ENCODE results near the gene KRTAP9-8. TPM values are rescaled to one million over a fixed set of nuclear protein-coding genes. Genes with fewer than 3 reads are reported as not detected.
"Not testable (repeated sequence)": the region's sequence is repeated elsewhere in the genome, so short reads cannot be mapped to it uniquely, and the experiment has no call there.

Gene KRTAP9-8
- total and polyA plus RNA-seq, 2 of the 4 experiments (the other 2 are of a cell fraction) = not detected

- no peaks in the 10 kb centered on the region for H3K4me1 ChIP-seq (ENCODE audit: control insufficient read depth, insufficient read depth, low read length)
- in situ Hi-C loops (cut with MboI; ENCODE audit: low sequenced_read_pairs) (no loop called here), dilution Hi-C loops (cut with HindIII; ENCODE audit: low sequenced_read_pairs, unreplicated experiment) (no loop called here), intact Hi-C loops (cut with micrococcal nuclease) (no loop called here)
- H3K9me3 ChIP-seq (ENCODE audit: control insufficient read depth, insufficient read depth, low read length) = no peaks in the 10 kb centered on the region
- H2BK120ac ChIP-seq (ENCODE audit: low read depth, low read length) = no peak overlapping the region
- no peak for DNase-seq
- no CpG with 5 or more reads among the region's 1 CpG for WGBS, 2 experiments (ENCODE audit: extremely low coverage in 2 of 2, insufficient read length in 1 of 2)
- no peak overlapping the region for H3K56ac ChIP-seq (ENCODE audit: extremely low read depth, insufficient read depth, low read length)
- ATAC-seq (ENCODE audit: low read depth) = no peak
- ChIA-PET POLR2A (ENCODE audit: unreplicated experiment) (no interaction called here), CTCF (no interaction called here)
- H4K91ac ChIP-seq (ENCODE audit: insufficient read depth, low read depth, low read length) = no peak overlapping the region
- H3K4me3 ChIP-seq (ENCODE audit: insufficient read depth, low read depth, low read length) = no peak overlapping the region
- no peak overlapping the region for H3K23ac ChIP-seq (ENCODE audit: low read depth, low read length)
- no peak overlapping the region for H3K14ac ChIP-seq (replicated peaks; ENCODE audit: low read depth, low read length)
- no peak overlapping the region for H4K8ac ChIP-seq (ENCODE audit: low read depth in 2 of 2, low read length in 2 of 2)
- no peak overlapping the region for H3K27ac ChIP-seq (ENCODE audit: insufficient read depth, low read length)
- TF ChIP-seq MAZ (IDR thresholded peaks at IDR 0.05; ENCODE audit: borderline replicate concordance, low read depth, low read length) (no peak), FOS (IDR thresholded peaks at IDR 0.05; ENCODE audit: low read depth, low read length) (no peak), BHLHE40 (IDR thresholded peaks at IDR 0.05; ENCODE audit: low read depth, low read length) (no peak), RFX5 (IDR thresholded peaks at IDR 0.05; ENCODE audit: low read depth, low read length) (no peak), MAFK (IDR thresholded peaks at IDR 0.05; ENCODE audit: low read depth, low read length) (no peak), NFE2L2 (IDR thresholded peaks at IDR 0.05; ENCODE audit: low read depth, low read length) (no peak), MXI1 (IDR thresholded peaks at IDR 0.05; ENCODE audit: borderline replicate concordance, low read depth, low read length) (no peak)
- H3K79me1 ChIP-seq (ENCODE audit: low read depth in 1 of 2, low read length in 2 of 2) = no peaks in the 10 kb centered on the region
- no peak overlapping the region for H2AK5ac ChIP-seq (ENCODE audit: low read depth, low read length)
- no peak overlapping the region for H2BK20ac ChIP-seq (ENCODE audit: low read depth, low read length)
- H2BK15ac ChIP-seq (ENCODE audit: low read depth, low read length) = no peak overlapping the region
- H3K18ac ChIP-seq (ENCODE audit: low read depth, low read length) = no peak overlapping the region
- H2AFZ ChIP-seq (replicated peaks; ENCODE audit: low read length, poor library complexity) = no peak overlapping the region
- H4K20me1 ChIP-seq (ENCODE audit: insufficient read depth, low read length) = no peaks in the 10 kb centered on the region
- H2BK5ac ChIP-seq (ENCODE audit: low read depth, low read length, poor library complexity, severe bottlenecking) = no peak overlapping the region
- no peak overlapping the region for H4K5ac ChIP-seq (ENCODE audit: low read depth, low read length)
- peaks cover 9% of the 10 kb centered on the region for H3K27me3 ChIP-seq (ENCODE audit: control insufficient read depth, insufficient read depth, low read length)
- BruUV-seq (replicated peaks) = no TSS peak
- no peak overlapping the region for H3K9ac ChIP-seq (ENCODE audit: low read depth, low read length)
- no peak overlapping the region for H3K4ac ChIP-seq (ENCODE audit: low read depth, low read length)
- H2AK9ac ChIP-seq (replicated peaks; ENCODE audit: low read depth, low read length, poor library complexity) = no peak overlapping the region
- H3K4me2 ChIP-seq (ENCODE audit: low read depth, low read length) = no peak overlapping the region
- no peaks in the 10 kb centered on the region for H3K9me1 ChIP-seq (ENCODE audit: insufficient read depth, low read length)
- no peaks in the 10 kb centered on the region for H3K36me3 ChIP-seq (ENCODE audit: control insufficient read depth, insufficient read depth, low read length)
Observed at GRCh38 chr17:41271858-41272257, 34.1 kb downstream of the KRTAP9-8 start.

GRCh38 chr17:41275648-41276190 is 37.9 kb downstream of the KRTAP9-8 start, which contains the start of gene KRTAP9-7:
Gene KRTAP9-7 (plus strand): TSS chr17:41275698. CDS start chr17:41275698, 0 bp downstream.
- H3K4me1 ChIP-seq (ENCODE audit: control insufficient read depth, insufficient read depth, low read length); H3K36me3 ChIP-seq (ENCODE audit: control insufficient read depth, insufficient read depth, low read length); H4K5ac ChIP-seq (ENCODE audit: low read depth, low read length); intact Hi-C loops (cut with micrococcal nuclease); H4K91ac ChIP-seq (ENCODE audit: insufficient read depth, low read depth, low read length); in situ Hi-C loops (cut with MboI; ENCODE audit: low sequenced_read_pairs); H2AK5ac ChIP-seq (ENCODE audit: low read depth, low read length); dilution Hi-C loops (cut with HindIII; ENCODE audit: low sequenced_read_pairs, unreplicated experiment); ATAC-seq (ENCODE audit: low read depth); H4K20me1 ChIP-seq (ENCODE audit: insufficient read depth, low read length); H3K4me2 ChIP-seq (ENCODE audit: low read depth, low read length); H2AFZ ChIP-seq (replicated peaks; ENCODE audit: low read length, poor library complexity); H3K27me3 ChIP-seq (ENCODE audit: control insufficient read depth, insufficient read depth, low read length); H3K9me1 ChIP-seq (ENCODE audit: insufficient read depth, low read length); H2BK15ac ChIP-seq (ENCODE audit: low read depth, low read length); H3K9me3 ChIP-seq (ENCODE audit: control insufficient read depth, insufficient read depth, low read length); H4K8ac ChIP-seq (ENCODE audit: low read depth in 2 of 2, low read length in 2 of 2); H3K4me3 ChIP-seq (ENCODE audit: insufficient read depth, low read depth, low read length); H3K27ac ChIP-seq (ENCODE audit: insufficient read depth, low read length); BruUV-seq (replicated peaks); H3K56ac ChIP-seq (ENCODE audit: extremely low read depth, insufficient read depth, low read length); H2BK5ac ChIP-seq (ENCODE audit: low read depth, low read length, poor library complexity, severe bottlenecking); H2AK9ac ChIP-seq (replicated peaks; ENCODE audit: low read depth, low read length, poor library complexity); H3K18ac ChIP-seq (ENCODE audit: low read depth, low read length); H3K9ac ChIP-seq (ENCODE audit: low read depth, low read length); CTCF ChIA-PET; H3K23ac ChIP-seq (ENCODE audit: low read depth, low read length); H3K14ac ChIP-seq (replicated peaks; ENCODE audit: low read depth, low read length); H2BK120ac ChIP-seq (ENCODE audit: low read depth, low read length); POLR2A ChIA-PET (ENCODE audit: unreplicated experiment); DNase-seq; H2BK20ac ChIP-seq (ENCODE audit: low read depth, low read length); H3K4ac ChIP-seq (ENCODE audit: low read depth, low read length); H3K79me1 ChIP-seq (ENCODE audit: low read depth in 1 of 2, low read length in 2 of 2): not testable (repeated sequence)
- WGBS, 2 experiments (ENCODE audit: extremely low coverage in 2 of 2, insufficient read length in 1 of 2) = 71% methylated on average over 3 of the region's 3 CpGs; no CpG with 5 or more reads in 1 of the 2 experiments
